OCI-LY1 (cell line): ENCODE results near the gene ANO2.

Source experiments
- H2AFZ ChIP-seq: fragments of 200-600 bp; sonication (generic), shearing (Covaris generic); 2 replicates; pipeline ENCODE4 v1.6.0; 2014; ENCODE audit warnings: antibody characterized with exemption, mild to moderate bottlenecking, low read length
- H3F3A ChIP-seq: fragments of 200-600 bp; sonication (generic), shearing (Covaris generic); 2 replicates; pipeline ENCODE4 v1.6.0; 2014; ENCODE audit warnings: mild to moderate bottlenecking, antibody characterized with exemption, low read length, moderate library complexity; ENCODE audit not compliant: insufficient read depth
- H3K27ac ChIP-seq: fragments of 200-600 bp; sonication (generic); 2 replicates; pipeline ENCODE4 v1.5.1; 2014; ENCODE audit warnings: low read length, mixed run types, mild to moderate bottlenecking, low read depth; ENCODE audit not compliant: poor library complexity, severe bottlenecking
- H3K27me3 ChIP-seq: fragments of 200-600 bp; sonication (generic); 2 replicates; pipeline ENCODE4 v1.6.0; 2014; ENCODE audit warnings: antibody characterized with exemption, mild to moderate bottlenecking, low read length, moderate library complexity; ENCODE audit not compliant: insufficient read depth
- H3K36me3 ChIP-seq: fragments of 200-600 bp; sonication (generic); 2 replicates; pipeline ENCODE4 v1.6.1; 2014; ENCODE audit warnings: mild to moderate bottlenecking, antibody characterized with exemption, low read length, moderate library complexity, mixed read lengths; ENCODE audit not compliant: insufficient read depth
- H3K4me1 ChIP-seq: fragments of 200-600 bp; sonication (generic); 2 replicates; pipeline ENCODE4 v1.5.1; 2014; ENCODE audit warnings: mild to moderate bottlenecking, low read length, moderate library complexity; ENCODE audit not compliant: insufficient read depth, severe bottlenecking
- H3K4me2 ChIP-seq: fragments of 200-600 bp; sonication (generic), shearing (Covaris generic); 2 replicates; pipeline ENCODE4 v1.6.1; 2014; ENCODE audit warnings: low read length
- H3K4me3 ChIP-seq: fragments of 200-600 bp; sonication (generic); 2 replicates; pipeline ENCODE4 v1.5.1; 2014; ENCODE audit warnings: low read length, low read depth, mild to moderate bottlenecking, mixed read lengths; ENCODE audit not compliant: poor library complexity, severe bottlenecking
- H3K79me2 ChIP-seq: fragments of 200-600 bp; shearing (Covaris generic); 2 replicates; pipeline ENCODE4 v1.6.1; 2016; ENCODE audit warnings: mixed run types, low read length, mixed read lengths; ENCODE audit not compliant: insufficient read depth
- H3K9ac ChIP-seq: fragments of 200-600 bp; sonication (generic), shearing (Covaris generic); 2 replicates; pipeline ENCODE4 v1.6.1; 2014; ENCODE audit warnings: mild to moderate bottlenecking, low read length, mixed read lengths
- H3K9me2 ChIP-seq: fragments of 200-600 bp; sonication (generic), shearing (Covaris generic); 2 replicates; pipeline ENCODE4 v1.6.1; 2014; ENCODE audit warnings: low read depth, mild to moderate bottlenecking, low read length, mixed read lengths
- H3K9me3 ChIP-seq: fragments of 200-600 bp; shearing (Covaris generic); 2 replicates; pipeline ENCODE4 v1.6.1; 2014; ENCODE audit warnings: low read length, mixed read lengths
- H4K20me1 ChIP-seq: fragments of 200-600 bp; sonication (generic), shearing (Covaris generic); 2 replicates; pipeline ENCODE4 v1.6.0; 2016; ENCODE audit warnings: mild to moderate bottlenecking, low read length; ENCODE audit not compliant: insufficient read depth
- CTCF ChIP-seq: fragments of 200-600 bp; sonication (generic), shearing (Covaris generic); IDR thresholded peaks from 2 replicates; pipeline ENCODE4 v1.5.1; 2017; ENCODE audit warnings: mild to moderate bottlenecking, antibody characterized with exemption, low read length, moderate library complexity, mixed read lengths
- EZH2 ChIP-seq: fragments of 200-600 bp; sonication (generic), shearing (Covaris generic); IDR thresholded peaks from 2 replicates; pipeline ENCODE4 v1.8.0; 2017; ENCODE audit warnings: borderline replicate concordance, mixed run types, mild to moderate bottlenecking, antibody characterized with exemption, low read length, moderate library complexity, mixed read lengths

The ANO2 gene

GRCh38 chr12:5785601-5786000, 159.5 kb downstream of the ANO2 start:
- no peak overlapping the region for H3K9ac ChIP-seq
- H3K36me3 ChIP-seq = no peaks in the 10 kb centered on the region
- no peaks in the 10 kb centered on the region for H3K9me2 ChIP-seq
- no peaks in the 10 kb centered on the region; the same call in 1 of the 2 replicates for H3K27me3 ChIP-seq
- H3K27ac ChIP-seq = no peak overlapping the region
- TF ChIP-seq CTCF = no peak
- TF ChIP-seq EZH2 = no peak
- H3F3A ChIP-seq = no peaks in the 10 kb centered on the region
- H3K4me3 ChIP-seq = no peak overlapping the region
- H3K79me2 ChIP-seq = no peaks in the 10 kb centered on the region
- H3K9me3 ChIP-seq = no peaks in the 10 kb centered on the region
- no peak overlapping the region for H3K4me2 ChIP-seq
- H2AFZ ChIP-seq = no peak overlapping the region
- no peaks in the 10 kb centered on the region for H3K4me1 ChIP-seq
- H4K20me1 ChIP-seq = no peaks in the 10 kb centered on the region

GRCh38 chr12:5784462-5785130, 160.5 kb downstream of the ANO2 start:
- Histone ChIP-seq H3K4me1 (no peaks in the 10 kb centered on the region), H3K9me3 (no peaks in the 10 kb centered on the region), H3K4me3 (no peak overlapping the region), H3F3A (no peaks in the 10 kb centered on the region), H3K79me2 (no peaks in the 10 kb centered on the region), H3K27me3 (no peaks in the 10 kb centered on the region; the same call in 1 of the 2 replicates), H4K20me1 (no peaks in the 10 kb centered on the region), H3K36me3 (no peaks in the 10 kb centered on the region), H3K9ac (no peak overlapping the region), H3K27ac (no peak overlapping the region), H3K4me2 (no peak overlapping the region), H3K9me2 (no peaks in the 10 kb centered on the region), H2AFZ (no peak overlapping the region)
- TF ChIP-seq CTCF = no peak
- no peak for TF ChIP-seq EZH2

GRCh38 chr12:5783289-5783920, 161.7 kb downstream of the ANO2 start:
- Histone ChIP-seq H3K27ac (no peak overlapping the region), H3F3A (no peaks in the 10 kb centered on the region), H3K36me3 (no peaks in the 10 kb centered on the region), H3K4me2 (no peak overlapping the region), H4K20me1 (no peaks in the 10 kb centered on the region), H2AFZ (no peak overlapping the region), H3K4me3 (no peak overlapping the region), H3K27me3 (no peaks in the 10 kb centered on the region; the same call in 1 of the 2 replicates), H3K9me2 (no peaks in the 10 kb centered on the region), H3K4me1 (no peaks in the 10 kb centered on the region), H3K79me2 (no peaks in the 10 kb centered on the region), H3K9ac (no peak overlapping the region), H3K9me3 (no peaks in the 10 kb centered on the region)
- no peak for TF ChIP-seq EZH2
- no peak for TF ChIP-seq CTCF
